Hindlimb muscle (tissue), 1 donor: ENCODE results near the gene CFAP61. TPM values are rescaled to one million over a fixed set of nuclear protein-coding genes. Genes with fewer than 3 reads are reported as not detected.

Experiments used
- DNase-seq: peaks from one replicate; pipeline ENCODE4 v3.0.0-alpha.2; 2013
- polyA plus RNA-seq: library from polyadenylated mRNA; unstranded; fragments of 120-200 nt; gene quantifications from one replicate; pipeline ENCODE4 v1.2.1, GENCODE V29; 2013; ENCODE audit not compliant: insufficient read length

CFAP61 gene
- polyA plus RNA-seq, 1 donor = 3.5 TPM

DNA sequence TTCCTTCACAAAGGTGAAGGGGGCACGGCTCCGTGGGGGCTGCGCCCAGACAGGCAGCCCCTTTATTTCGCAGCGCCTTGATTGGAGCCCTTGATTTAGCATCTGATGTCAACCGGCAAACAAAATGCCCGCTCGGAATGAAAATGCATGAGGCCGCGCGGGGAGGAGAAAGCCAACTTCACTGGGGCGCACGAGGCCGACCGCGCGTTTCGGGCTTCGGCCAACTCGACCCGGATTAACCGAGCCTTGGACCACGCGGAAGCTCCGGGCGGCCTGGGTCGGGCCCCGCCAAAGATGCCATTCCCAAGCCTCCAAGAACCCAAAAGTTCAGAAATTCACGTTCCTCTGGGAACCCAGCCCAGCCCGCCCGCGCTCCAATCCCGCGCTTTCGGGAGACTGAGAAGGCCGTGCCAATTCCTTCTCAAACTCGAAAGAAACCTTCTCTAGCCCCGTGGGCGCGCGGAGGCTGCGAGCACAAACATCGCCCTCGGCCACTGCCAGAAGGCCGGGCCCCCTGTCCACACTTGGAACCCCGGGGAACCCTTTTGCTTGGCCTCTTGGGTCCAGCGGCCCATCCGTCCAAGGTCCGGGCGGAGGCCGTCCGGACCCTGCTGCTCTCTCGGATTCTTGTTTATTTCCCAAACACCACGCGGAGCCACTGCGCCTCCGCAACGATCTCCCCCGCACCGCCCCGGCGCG lies 314.7 kb downstream of the CFAP61 start:
- DNase-seq = no peak

DNA sequence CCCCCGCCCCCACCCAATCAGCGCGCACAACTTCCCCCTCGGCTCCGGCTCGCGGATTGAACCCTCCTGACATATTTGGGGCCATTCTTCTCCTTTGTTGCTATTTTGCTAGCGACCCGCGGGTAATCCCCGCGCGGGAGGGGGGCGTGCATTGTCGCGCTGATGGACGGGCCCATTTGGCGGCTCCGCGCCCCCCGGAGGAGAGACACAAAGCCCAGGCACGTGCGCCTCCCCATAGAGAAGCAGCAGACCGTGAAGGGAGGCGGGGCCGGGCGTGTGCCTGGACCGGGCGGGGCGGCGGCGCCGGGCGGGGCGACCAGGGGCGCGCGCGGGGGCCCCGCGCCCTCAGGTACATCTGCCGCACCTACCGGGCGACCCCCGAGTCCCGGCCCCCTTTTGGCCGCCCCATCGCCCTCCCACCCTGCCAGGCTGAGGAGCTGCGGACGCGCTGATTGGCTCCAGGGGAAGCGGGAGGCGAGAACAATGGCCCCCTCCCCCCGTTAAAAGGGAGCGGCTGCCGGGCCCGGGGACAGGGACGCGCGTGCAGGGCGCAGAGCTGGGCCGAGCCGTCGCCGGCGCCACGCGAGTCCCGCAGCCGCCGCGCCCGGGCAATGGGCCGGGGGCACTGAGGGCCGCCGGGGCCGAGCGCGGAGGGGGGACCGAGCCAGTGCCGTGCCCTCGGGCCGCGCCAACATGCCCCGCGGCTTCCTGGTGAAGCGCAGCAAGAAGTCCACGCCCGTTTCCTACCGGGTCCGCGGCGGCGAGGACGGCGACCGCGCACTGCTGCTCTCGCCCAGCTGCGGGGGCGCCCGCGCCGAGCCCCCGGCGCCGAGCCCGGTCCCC lies 315.5 kb downstream of the CFAP61 start, which contains the start of gene INSM1:
Gene INSM1 (plus strand): TSS at position 530 of the 843 bp plus-strand sequence. CDS start 164 bp downstream, at position 694.
- no peak for DNase-seq

DNA sequence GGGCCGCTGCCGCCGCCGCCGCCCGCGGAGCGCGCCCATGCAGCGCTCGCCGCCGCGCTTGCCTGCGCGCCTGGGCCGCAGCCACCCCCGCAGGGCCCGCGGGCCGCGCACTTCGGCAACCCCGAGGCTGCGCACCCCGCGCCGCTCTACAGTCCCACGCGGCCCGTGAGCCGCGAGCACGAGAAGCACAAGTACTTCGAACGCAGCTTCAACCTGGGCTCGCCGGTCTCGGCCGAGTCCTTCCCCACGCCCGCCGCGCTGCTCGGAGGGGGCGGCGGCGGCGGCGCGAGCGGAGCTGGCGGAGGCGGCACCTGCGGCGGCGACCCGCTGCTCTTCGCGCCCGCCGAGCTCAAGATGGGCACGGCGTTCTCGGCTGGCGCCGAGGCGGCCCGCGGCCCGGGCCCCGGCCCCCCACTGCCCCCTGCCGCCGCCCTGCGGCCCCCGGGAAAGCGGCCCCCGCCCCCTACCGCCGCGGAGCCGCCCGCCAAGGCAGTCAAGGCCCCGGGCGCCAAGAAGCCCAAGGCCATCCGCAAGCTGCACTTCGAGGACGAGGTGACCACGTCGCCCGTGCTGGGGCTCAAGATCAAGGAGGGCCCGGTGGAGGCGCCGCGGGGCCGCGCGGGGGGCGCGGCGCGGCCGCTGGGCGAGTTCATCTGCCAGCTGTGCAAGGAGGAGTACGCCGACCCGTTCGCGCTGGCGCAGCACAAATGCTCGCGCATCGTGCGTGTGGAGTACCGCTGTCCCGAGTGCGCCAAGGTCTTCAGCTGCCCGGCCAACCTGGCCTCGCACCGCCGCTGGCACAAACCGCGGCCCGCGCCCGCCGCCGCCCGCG lies 316.3 kb downstream of the CFAP61 start:
- no peak for DNase-seq

DNA sequence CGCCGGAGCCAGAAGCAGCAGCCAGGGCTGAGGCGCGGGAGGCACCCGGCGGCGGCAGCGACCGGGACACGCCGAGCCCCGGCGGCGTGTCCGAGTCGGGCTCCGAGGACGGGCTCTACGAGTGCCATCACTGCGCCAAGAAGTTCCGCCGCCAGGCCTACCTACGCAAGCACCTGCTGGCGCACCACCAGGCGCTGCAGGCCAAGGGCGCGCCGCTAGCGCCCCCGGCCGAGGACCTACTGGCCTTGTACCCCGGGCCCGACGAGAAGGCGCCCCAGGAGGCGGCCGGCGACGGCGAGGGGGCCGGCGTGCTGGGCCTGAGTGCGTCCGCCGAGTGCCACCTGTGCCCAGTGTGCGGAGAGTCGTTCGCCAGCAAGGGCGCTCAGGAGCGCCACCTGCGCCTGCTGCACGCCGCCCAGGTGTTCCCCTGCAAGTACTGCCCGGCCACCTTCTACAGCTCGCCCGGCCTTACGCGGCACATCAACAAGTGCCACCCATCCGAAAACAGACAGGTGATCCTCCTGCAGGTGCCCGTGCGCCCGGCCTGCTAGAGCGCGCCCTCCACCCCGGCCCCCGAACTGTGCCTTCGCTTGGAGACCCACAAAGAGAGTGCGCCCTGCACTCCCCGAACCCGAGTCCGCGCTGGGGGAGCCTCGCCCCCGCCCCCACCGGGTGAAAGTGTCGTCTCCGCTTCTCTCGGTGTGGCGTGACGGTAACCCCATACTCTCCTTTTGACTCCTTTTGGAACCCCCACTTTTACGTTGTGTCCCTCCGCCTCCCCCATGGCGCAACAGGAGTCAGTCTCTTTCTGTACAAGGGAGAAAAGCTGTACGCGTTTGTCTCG lies 317.1 kb downstream of the CFAP61 start:
- DNase-seq = no peak

DNA sequence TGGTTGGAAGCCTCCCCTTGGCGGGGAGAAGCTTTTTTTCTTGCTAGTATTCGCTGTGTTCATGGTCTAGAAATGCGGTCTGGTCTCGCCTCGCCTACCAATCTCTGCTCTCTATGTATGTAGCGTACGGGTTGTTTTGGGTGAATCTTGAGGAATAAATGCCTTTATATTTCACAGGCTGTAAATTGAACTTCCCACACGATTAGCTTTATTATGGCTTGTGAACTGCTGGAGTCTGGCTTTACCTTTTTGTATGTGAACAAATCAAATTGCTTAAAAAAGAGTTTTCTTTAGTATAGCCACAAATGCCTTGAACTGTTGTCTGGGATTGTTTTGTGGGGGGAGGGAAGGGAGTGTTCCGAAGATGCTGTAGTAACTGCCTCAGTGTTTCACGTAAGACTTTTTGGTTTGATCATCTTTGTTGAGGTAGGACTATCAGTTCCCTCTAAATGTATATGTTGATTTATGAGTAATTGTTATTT lies 317.8 kb downstream of the CFAP61 start:
- no peak for DNase-seq

DNA sequence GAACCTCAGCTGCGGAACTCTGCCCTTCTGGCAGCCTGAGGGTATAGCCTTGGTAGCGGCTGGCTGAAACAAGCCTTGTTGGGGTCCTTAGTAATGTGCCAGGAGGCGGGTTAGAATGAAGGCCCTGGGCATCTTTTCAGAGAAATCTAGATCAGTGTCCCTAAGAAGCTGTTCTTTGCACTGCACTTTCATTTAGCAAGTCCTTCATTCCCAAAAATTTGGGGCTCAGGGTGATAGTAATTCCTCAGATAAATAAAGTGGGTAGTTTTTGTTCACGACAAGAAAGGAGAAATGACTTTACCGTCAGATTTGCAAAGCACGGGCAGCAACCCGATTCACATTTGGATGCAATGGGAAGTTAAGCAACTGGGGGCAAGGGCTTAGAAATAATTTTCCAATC lies 318.8 kb downstream of the CFAP61 start:
- no peak for DNase-seq

DNA sequence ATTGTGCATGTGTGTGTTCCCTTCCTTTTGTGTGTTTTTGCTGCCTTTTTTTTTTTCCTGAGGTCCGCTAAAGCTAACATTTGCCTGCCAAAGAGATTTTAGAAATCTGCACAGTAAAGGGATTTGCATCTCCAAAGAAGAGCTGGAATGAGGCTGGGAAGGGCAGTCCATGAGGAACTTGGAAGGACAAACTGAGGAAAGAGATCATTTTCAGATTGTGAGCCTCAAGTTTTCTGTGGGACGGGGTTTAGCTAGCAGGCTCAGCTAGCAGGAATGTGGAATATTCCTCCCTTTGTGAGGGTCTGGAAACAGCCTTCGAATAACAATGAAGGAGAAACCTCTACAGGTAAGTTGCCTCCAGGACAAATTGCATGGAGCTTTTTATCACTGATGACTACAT lies 319.3 kb downstream of the CFAP61 start:
- DNase-seq = no peak

DNA sequence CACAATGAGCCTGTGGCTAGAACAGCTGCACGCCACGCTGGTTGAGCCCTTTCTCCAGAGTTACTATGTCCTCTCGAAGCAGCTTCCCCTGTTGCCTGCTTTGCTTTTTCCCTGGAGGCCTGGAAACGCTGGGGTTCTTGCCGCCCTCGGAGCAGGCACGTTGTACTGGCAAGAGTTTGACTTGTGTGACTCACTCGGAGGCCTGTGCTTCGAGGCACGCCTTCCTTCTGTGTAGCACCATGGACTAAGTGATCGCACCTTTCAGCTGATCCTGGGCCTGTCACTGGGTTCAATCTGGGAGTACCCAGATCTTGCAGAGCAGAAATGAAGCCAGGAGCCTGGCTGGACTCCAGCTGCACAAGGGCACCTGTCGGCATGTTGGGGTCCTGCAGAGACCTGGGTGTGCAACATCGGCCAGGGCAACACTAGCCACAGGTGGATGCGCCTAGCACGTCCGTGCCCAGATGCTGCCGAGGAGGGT lies 320.8 kb downstream of the CFAP61 start:
- DNase-seq = no peak

DNA sequence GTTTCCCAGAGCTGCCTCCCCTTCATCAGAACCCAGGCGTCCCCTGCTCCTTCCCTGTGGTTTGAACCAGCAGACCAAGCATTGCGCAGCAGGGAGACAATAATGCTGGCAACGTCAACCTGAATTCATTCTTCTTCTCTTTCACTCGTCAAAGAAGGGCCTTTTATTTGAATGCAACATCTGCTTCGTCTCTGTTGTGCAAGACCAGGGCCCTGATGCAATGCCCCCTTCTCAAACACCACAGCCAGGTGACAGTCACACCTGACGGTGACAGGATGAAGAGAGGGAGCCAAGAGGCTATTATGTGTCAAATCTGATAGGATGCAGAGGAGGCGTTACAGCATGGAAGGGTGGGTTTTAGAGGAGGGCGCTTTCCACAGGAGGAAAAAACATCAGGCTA lies 323.5 kb downstream of the CFAP61 start:
- DNase-seq = no peak

DNA sequence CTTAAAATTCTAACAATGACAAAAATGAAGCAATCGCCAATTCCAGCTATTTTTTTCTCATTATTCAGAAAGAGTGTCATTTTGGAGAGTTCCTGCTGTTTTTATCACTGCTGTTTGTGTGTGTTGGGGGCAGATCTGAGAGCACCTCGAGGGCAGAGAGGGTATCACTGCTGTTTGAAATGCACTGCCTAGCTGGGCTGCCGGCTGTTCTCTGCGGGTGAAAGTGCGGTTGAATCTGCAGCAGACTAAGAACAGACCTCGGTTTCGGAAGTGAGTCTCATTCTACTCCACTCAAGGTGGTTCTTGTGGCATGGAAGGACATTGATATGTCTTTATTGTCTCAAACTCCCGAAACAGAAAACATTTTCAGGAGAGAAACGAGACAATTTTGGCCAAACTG lies 333.9 kb downstream of the CFAP61 start:
- no peak for DNase-seq

DNA sequence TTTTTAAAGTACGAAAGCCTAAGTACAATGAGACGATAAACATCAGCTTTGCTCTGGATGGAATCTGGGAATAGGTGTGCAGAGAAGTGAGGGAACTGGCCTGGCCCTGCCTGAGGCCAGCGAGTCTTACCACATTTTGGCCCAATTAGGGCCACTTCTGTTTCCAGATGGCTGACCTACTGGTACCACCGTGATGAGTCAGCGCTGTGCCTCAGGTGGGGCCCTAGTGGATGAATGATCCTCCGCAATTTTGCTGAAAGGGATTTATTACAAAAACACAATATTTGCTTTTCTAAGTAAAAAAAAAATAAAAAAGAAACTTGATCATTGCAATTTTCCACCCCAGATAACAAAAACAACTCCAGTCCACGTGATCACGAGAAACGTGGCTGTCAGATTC lies 338.1 kb downstream of the CFAP61 start:
- no peak for DNase-seq

DNA sequence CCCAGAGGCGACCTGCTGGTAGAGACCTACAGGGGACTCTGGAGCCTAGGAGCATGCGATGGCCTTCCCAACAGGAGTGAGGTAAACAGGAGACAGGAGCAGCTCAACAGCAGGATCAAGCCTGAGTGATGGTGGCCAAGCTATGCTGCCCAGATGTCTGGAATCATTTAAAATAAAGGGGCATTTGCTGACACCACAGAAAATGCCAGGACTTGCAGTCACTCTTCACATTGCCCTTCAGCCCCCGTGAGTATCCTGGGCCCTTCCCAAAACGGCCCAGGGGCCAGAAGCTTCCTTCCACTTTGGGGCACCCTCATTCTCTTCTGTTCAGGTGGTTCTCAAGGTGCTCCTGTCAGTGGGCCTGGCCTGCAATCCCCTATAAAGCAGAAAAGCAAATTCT lies 338.8 kb downstream of the CFAP61 start:
- no peak for DNase-seq

DNA sequence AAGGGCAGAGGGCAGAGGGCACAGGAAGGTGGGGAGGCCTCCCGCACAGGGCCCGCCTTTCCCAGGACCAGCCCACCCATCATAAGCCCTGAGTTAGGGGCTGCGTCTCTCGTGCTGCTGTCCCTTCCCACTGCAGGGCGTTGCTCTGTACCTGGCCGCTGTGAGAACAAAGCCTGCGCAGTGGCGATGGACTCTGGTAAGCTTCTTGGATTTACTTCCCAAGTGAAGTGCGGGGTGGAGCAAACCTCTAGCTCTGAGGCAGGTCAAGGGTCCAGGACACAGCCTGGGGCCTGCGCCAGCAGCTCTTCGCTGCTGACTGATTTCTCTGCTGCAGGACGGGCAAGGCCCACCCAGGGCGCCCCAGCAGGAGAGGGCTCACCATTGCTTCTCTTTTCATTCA lies 339.4 kb downstream of the CFAP61 start:
- no peak for DNase-seq

DNA sequence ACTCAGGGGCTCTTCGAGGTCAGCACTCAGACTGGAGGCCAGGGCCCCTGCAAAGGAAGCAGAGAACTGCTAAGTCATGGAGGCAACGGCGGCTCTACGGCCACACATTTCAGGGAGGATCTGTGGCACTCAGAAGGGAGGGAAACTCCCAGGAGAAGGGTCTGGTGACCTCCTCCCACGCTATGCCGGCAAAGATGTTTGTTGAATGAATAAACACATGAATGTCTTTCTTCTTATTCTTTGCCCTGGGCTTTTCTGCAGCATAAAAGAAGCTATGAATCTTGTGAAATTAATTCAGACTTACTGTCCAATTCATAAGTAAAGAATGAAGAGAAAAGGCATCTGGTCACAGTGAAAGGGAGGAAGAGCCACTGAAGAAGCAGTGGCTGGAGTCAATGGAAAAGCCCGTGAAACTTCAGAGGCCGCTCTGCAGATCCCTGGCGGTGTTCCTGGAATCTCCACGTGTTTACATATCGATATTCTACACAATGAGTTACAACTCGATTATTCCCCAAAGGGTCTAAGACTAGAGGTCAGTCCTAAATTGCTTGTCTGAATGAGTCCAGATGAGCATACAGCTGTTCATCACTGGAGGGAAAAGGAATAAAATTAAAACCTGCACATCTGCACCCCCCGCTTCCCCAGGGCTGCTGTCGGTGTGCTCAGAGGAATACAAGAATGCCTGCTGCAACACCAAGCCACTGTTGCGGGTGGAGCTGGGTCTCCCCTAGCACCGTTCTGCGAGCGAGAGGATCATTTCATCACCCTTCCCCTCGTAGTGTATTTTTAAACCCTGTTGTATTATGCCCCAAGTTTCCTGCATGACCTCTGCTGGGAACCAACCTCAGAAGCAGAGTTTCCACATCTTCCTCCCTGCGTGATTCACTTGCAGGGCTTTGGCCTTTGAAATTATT lies 341.1 kb downstream of the CFAP61 start:
- peak; percentile 68 for DNase-seq

DNA sequence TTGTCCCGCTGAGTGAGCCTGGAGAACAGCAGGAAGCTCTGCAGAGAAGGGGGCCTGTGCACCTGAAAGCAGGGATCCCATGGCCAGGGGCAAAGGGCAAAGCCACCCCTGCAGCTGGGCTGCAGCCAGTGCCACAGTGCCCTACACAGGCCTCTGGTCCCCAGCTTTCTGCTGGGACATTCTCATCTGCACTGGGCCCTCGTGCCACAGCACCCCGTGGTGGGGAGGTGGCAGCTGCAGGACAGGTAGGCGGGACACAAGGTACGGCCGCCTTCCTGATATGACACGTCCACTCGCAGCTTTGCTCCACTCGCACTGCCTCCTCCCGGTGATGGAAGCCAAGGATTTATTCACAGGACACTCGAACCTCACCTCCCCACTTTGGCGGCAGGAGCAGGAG lies 342.8 kb downstream of the CFAP61 start:
- DNase-seq = no peak

DNA sequence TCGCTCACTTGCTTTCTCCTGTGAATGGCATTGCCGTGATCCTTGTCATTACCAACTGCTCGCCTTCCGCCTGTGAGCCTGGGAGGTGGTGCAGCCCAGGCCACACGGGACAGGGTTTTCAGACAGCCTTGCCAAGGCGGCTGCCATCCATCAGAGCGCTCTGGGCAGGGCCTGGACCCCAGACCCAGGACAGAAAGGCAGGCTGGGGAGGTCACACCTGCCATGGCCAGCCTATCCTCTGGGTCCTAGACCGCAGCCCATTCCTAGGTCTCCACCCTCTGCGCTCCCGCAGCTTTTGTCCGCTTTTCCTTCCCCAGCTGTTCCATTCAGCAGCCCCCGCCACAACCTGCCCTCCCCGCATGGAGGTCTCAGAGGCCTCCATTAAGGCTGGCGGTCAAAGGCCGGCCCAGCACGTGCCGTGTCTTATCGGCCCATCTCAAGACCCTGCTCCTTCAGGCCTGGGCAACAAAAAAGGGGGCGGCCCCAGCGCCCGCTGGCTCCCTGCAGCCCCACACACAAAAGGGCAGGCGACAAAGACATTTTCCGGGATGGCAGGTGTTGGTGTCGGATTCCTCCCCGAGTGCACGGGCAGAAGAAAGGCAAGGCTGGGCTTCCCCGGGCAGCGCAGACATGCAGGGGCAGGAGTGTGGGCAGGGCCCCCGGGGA lies 343.7 kb downstream of the CFAP61 start:
- DNase-seq = no peak

DNA sequence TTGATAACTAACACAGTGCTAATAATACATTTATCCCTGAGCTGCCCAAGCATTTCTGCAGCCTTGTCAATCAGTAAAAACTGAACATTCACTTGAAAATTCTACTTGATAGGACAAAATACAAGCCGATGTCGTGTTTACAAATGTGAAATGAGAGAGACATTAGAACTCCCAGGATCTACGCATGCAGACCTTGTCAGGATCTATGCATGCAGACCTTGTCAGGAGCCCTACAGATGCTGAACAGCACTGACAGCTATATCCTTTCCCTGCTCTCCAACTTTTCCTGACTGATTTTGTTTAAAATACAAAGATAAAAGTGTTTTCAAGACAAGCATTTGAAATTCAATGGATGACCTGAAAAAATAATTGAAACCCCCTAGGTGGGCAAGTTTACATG lies 344.5 kb downstream of the CFAP61 start:
- DNase-seq = no peak

DNA sequence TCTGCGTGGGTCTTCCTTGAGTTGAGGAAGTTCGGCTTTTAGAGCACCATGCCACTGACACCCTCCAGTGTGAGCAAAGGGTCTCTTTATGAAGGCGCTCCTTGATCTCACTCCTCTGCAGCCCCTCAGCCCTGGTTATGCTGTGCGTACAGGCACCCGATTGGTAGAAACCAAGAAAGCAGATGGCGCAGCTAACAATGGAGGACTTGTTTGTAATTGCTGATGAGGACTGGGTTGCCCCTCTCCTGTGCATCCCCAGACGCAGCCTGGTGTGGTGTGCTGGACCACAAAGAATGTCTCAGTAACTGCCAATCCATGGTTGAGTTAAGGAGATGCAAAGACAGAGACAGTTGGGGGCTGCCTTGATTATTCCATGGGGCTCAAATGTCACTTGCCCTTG lies 345.8 kb downstream of the CFAP61 start:
- DNase-seq = no peak

DNA sequence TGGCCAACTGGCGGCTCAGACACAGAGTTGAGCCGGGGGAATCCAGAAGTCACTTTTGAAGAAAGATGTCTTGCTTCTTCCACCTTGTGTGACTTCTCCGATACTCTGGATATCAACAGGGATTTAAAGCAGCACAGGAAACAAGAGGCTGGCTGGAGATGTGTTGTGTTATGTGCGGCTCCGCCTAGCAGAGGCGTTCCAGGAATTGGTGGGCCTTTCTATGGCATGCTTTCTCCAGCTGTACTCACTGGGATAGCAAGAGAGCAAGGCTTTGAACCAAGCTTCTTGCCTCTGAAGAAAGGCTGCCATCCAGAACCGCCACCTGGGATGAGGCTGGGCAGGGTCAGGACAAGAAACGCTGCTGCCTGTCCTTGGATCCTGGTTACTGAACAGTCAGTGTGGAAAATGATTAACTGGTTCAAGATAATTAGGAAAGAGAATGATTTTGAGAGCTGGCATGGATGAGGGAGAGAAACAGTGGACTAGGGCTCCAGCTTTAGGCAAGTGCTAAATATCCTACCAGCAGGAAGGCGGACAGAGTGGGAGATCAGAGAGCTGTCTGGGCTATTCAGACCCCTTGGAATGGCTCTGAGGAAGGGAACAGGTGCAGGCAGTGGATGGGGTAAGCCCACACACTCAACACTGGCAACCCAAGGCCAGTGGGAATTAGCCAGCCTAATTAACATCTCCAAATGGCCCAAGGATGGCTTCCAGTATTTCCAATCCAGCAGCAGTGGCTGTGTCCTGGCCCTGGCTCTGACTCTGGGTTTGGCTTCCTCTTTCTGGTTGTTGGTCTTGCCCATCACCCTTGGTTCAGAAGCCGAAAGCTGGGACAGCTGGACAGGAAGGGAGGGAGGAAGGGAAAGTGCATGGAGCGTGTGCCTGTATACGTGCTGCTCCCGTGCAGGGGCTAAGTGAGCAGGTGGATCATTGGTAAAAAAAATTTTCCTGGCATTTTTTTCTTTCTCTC lies 347.5 kb downstream of the CFAP61 start:
- DNase-seq = no peak
